H9 (cell line): ENCODE data around the gene BCO1. TPM values are rescaled to one million over a fixed set of nuclear protein-coding genes. Genes with fewer than 3 reads are reported as not detected.

Experiments
- DNase-seq: peaks from one replicate; pipeline ENCODE4 v3.0.0-alpha.2; 2017
- H2AFZ ChIP-seq: one replicate; pipeline ENCODE4 v1.6.1; 2013; ENCODE audit warnings: mild to moderate bottlenecking, low read length, control low read depth, moderate library complexity
- H2AK5ac ChIP-seq: 2 replicates; pipeline ENCODE4 v1.6.1; 2013; ENCODE audit warnings: low read length, control low read depth, mixed read lengths; ENCODE audit not compliant: insufficient read length
- H2BK120ac ChIP-seq: one replicate; pipeline ENCODE4 v1.6.1; 2013; ENCODE audit warnings: low read depth, mild to moderate bottlenecking, low read length, control low read depth, inconsistent platforms; ENCODE audit not compliant: poor library complexity, severe bottlenecking
- H2BK12ac ChIP-seq: 2 replicates; pipeline ENCODE4 v1.6.1; 2013; ENCODE audit warnings: low read length, control low read depth, mixed read lengths, low read depth; ENCODE audit not compliant: insufficient read length
- H2BK15ac ChIP-seq: 2 replicates; pipeline ENCODE4 v1.6.1; 2013; ENCODE audit warnings: low read depth, low read length, control low read depth
- H2BK20ac ChIP-seq: one replicate; pipeline ENCODE4 v1.6.1; 2013; ENCODE audit warnings: low read depth, mild to moderate bottlenecking, low read length, control low read depth, inconsistent platforms; ENCODE audit not compliant: poor library complexity, severe bottlenecking
- H2BK5ac ChIP-seq: 2 replicates; pipeline ENCODE4 v1.6.1; 2013; ENCODE audit warnings: low read length, control low read depth, mixed read lengths; ENCODE audit not compliant: insufficient read length
- H3K14ac ChIP-seq: 2 replicates; pipeline ENCODE4 v1.6.1; 2013; ENCODE audit warnings: low read length, control low read depth; ENCODE audit not compliant: insufficient read depth
- H3K18ac ChIP-seq: 2 replicates; pipeline ENCODE4 v1.6.1; 2013; ENCODE audit warnings: low read depth, mild to moderate bottlenecking, mixed read lengths, low read length, control low read depth; ENCODE audit not compliant: insufficient read length
- H3K23ac ChIP-seq: 2 replicates; pipeline ENCODE4 v1.6.1; 2013; ENCODE audit warnings: low read length, control low read depth, mixed read lengths, low read depth; ENCODE audit not compliant: insufficient read length
- H3K23me2 ChIP-seq: 2 replicates; pipeline ENCODE4 v1.6.1; 2013; ENCODE audit warnings: low read depth, mild to moderate bottlenecking, mixed read lengths, low read length, control low read depth; ENCODE audit not compliant: insufficient read length, poor library complexity, severe bottlenecking
- H3K27ac ChIP-seq: 2 replicates; pipeline ENCODE4 v1.5.1; 2013; ENCODE audit warnings: low read length, control low read depth, mixed read lengths, low read depth; ENCODE audit not compliant: insufficient read length
- H3K27me3 ChIP-seq: 2 replicates; pipeline ENCODE4 v1.6.1; 2013; ENCODE audit warnings: low read length, control low read depth, inconsistent platforms; ENCODE audit not compliant: insufficient read depth
- H3K4ac ChIP-seq: 2 replicates; pipeline ENCODE4 v1.6.1; 2013; ENCODE audit warnings: low read depth, mild to moderate bottlenecking, control low read depth, inconsistent platforms, low read length, moderate library complexity
- H3K4me1 ChIP-seq: 2 replicates; pipeline ENCODE4 v1.6.1; 2013; ENCODE audit warnings: low read length, control low read depth, inconsistent platforms; ENCODE audit not compliant: insufficient read depth
- H3K4me2 ChIP-seq: 2 replicates; pipeline ENCODE4 v1.6.1; 2013; ENCODE audit warnings: low read length, control low read depth, mixed read lengths; ENCODE audit not compliant: insufficient read length, insufficient read depth
- H3K56ac ChIP-seq: 2 replicates; pipeline ENCODE4 v1.6.1; 2013; ENCODE audit warnings: low read depth, mild to moderate bottlenecking, mixed read lengths, low read length, control low read depth; ENCODE audit not compliant: insufficient read length
- H3K79me1 ChIP-seq: 2 replicates; pipeline ENCODE4 v1.6.1; 2013; ENCODE audit warnings: low read depth, mild to moderate bottlenecking, moderate library complexity, low read length, control low read depth, inconsistent platforms; ENCODE audit not compliant: insufficient read depth, poor library complexity, severe bottlenecking
- H3K79me2 ChIP-seq: 2 replicates; pipeline ENCODE4 v1.6.1; 2013; ENCODE audit warnings: low read length, control low read depth, inconsistent platforms; ENCODE audit not compliant: insufficient read depth
- H3K9ac ChIP-seq: 2 replicates; pipeline ENCODE4 v1.6.1; 2013; ENCODE audit warnings: low read length, control low read depth, mixed read lengths; ENCODE audit not compliant: insufficient read length; ENCODE audit errors: extremely low read depth
- H3K9me3 ChIP-seq: one replicate; pipeline ENCODE4 v1.6.1; 2013; ENCODE audit warnings: low read depth, low read length, inconsistent platforms; ENCODE audit not compliant: control insufficient read depth
- H3T11ph ChIP-seq: one replicate; pipeline ENCODE4 v1.6.1; 2013; ENCODE audit warnings: mild to moderate bottlenecking, low read length, control low read depth, inconsistent platforms
- H4K20me1 ChIP-seq: one replicate; pipeline ENCODE4 v1.6.1; 2013; ENCODE audit not compliant: control insufficient read depth, insufficient read length, insufficient read depth
- H4K5ac ChIP-seq: 2 replicates; pipeline ENCODE4 v1.6.1; 2013; ENCODE audit warnings: low read depth, mild to moderate bottlenecking, mixed read lengths, low read length, control low read depth; ENCODE audit not compliant: insufficient read length
- H4K8ac ChIP-seq: replicated peaks from 2 replicates; pipeline ENCODE4 v1.6.1; 2013; ENCODE audit warnings: low read length, control low read depth, mixed read lengths, low read depth; ENCODE audit not compliant: insufficient read length
- H4K91ac ChIP-seq: 2 replicates; pipeline ENCODE4 v1.6.1; 2013; ENCODE audit warnings: low read depth, mild to moderate bottlenecking, moderate library complexity, mixed read lengths, low read length, control low read depth; ENCODE audit not compliant: insufficient read length
- H3K27ac Mint-ChIP-seq, 3 experiments: 2 replicates in 2 of 3; 3 replicates in 1 of 3; pipeline ENCODE4 v1.8.0; 2020 to 2021; ENCODE audit warnings: mixed read lengths in 3 of 3, mild to moderate bottlenecking in 1 of 3, moderate library complexity in 1 of 3
- H3K27me3 Mint-ChIP-seq: 2 replicates; pipeline ENCODE4 v1.8.0; 2021; ENCODE audit warnings: low read depth, mild to moderate bottlenecking, moderate library complexity, mixed read lengths
- H3K36me3 Mint-ChIP-seq, 3 experiments: 2 replicates in 2 of 3; 3 replicates in 1 of 3; pipeline ENCODE4 v1.8.0; 2020 to 2021; ENCODE audit warnings: low read depth in 3 of 3, mixed read lengths in 3 of 3; ENCODE audit not compliant: insufficient read depth in 1 of 3
- H3K4me1 Mint-ChIP-seq, 2 experiments: 2 replicates each; pipeline ENCODE4 v1.8.0; 2020; ENCODE audit warnings: mixed read lengths in 2 of 2
- H3K4me3 Mint-ChIP-seq, 2 experiments: 2 replicates in 1 of 2; 3 replicates in 1 of 2; pipeline ENCODE4 v1.8.0; 2020 to 2021; ENCODE audit warnings: mild to moderate bottlenecking in 2 of 2, mixed read lengths in 2 of 2, moderate library complexity in 1 of 2
- H3K9me3 Mint-ChIP-seq, 2 experiments: 2 replicates in 1 of 2; 3 replicates in 1 of 2; pipeline ENCODE4 v1.8.0; 2020; ENCODE audit warnings: mild to moderate bottlenecking in 2 of 2, mixed read lengths in 2 of 2, moderate library complexity in 1 of 2
- WGBS: extraction: QIAGEN DNeasy Blood & Tissue Kit; methylation state at CpG from one replicate; pipeline ENCODE4 v1.1.7; 2013; ENCODE audit warnings: missing lambda C conversion rate, low lambda C conversion rate, mixed read lengths; ENCODE audit not compliant: insufficient read length; ENCODE audit errors: extremely low coverage; 5-methylcytosine and 5-hydroxymethylcytosine counted together
- total RNA-seq: library from RNA; stranded (reverse); gene quantifications from 2 replicates; pipeline ENCODE4 v1.2.1, GENCODE V29; 2021
- TF ChIP-seq, protein P1 (sequence below): fragments of 200-600 bp; sonication (generic); conservative IDR thresholded peaks from 3 replicates; pipeline ENCODE4 v1.8.0; 2021; ENCODE audit warnings: antibody characterized with exemption, mild to moderate bottlenecking

BCO1 gene
- total RNA-seq, 1 experiment from 2014 or later = not detected

DNA sequence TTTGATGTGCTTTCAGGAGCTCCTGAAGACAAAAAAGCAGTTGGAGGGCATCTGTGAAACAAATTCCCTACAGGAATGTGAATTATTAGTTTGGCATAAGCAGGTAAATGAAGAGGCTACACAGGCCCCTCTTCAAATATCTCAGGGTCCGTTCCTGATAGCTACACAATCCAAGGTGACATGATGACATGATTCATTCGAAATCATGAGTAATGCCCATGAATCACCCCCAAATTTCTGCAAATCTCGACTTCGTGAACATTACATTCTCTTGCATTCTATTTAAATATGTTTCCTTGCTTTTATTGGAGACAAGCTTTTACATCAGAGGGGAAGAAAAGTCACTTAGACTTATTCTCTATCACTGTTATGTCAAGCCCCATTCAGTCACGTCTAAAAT, 98.6 kb downstream of the BCO1 start:
- no peaks in the 10 kb centered on the region for H3K27me3 Mint-ChIP-seq
- Histone ChIP-seq H3K23ac (no peak overlapping the region), H3K9ac (no peak overlapping the region), H2BK12ac (no peak overlapping the region), H2AFZ (no peak overlapping the region), H3K18ac (no peak overlapping the region), H3K27me3 (no peaks in the 10 kb centered on the region), H3T11ph (no peak overlapping the region), H3K9me3 (no peaks in the 10 kb centered on the region), H3K4ac (no peak overlapping the region), H3K79me2 (peaks cover 1% of the 10 kb centered on the region; the same call in 1 of the 2 replicates), H2BK120ac (no peak overlapping the region), H3K79me1 (no peaks in the 10 kb centered on the region), H3K14ac (no peak overlapping the region), H2BK20ac (no peak overlapping the region), H4K8ac (no peak overlapping the region), H3K4me1 (no peaks in the 10 kb centered on the region), H4K91ac (no peak overlapping the region), H3K56ac (no peak overlapping the region), H3K23me2 (no peaks in the 10 kb centered on the region), H3K4me2 (no peak overlapping the region), H2BK15ac (no peak overlapping the region), H2AK5ac (no peak overlapping the region), H4K20me1 (no peaks in the 10 kb centered on the region), H2BK5ac (no peak overlapping the region), H4K5ac (no peak overlapping the region), H3K27ac (no peak overlapping the region)
- no peak overlapping the region for H3K27ac Mint-ChIP-seq
- peaks cover 18 to 19% of the 10 kb centered on the region in 2 experiments for H3K4me1 Mint-ChIP-seq
- DNase-seq = no peak
- peaks cover 13 to 17% of the 10 kb centered on the region in 2 experiments for H3K9me3 Mint-ChIP-seq
- no CpG with 5 or more reads among the region's 5 CpGs for WGBS
- H3K36me3 Mint-ChIP-seq = peaks cover 13 to 28% (median 23%) of the 10 kb centered on the region in 3 experiments; a peak in 6 of 7 replicates
- TF ChIP-seq, protein P1, sequence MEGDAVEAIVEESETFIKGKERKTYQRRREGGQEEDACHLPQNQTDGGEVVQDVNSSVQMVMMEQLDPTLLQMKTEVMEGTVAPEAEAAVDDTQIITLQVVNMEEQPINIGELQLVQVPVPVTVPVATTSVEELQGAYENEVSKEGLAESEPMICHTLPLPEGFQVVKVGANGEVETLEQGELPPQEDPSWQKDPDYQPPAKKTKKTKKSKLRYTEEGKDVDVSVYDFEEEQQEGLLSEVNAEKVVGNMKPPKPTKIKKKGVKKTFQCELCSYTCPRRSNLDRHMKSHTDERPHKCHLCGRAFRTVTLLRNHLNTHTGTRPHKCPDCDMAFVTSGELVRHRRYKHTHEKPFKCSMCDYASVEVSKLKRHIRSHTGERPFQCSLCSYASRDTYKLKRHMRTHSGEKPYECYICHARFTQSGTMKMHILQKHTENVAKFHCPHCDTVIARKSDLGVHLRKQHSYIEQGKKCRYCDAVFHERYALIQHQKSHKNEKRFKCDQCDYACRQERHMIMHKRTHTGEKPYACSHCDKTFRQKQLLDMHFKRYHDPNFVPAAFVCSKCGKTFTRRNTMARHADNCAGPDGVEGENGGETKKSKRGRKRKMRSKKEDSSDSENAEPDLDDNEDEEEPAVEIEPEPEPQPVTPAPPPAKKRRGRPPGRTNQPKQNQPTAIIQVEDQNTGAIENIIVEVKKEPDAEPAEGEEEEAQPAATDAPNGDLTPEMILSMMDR = no peak
- H3K4me3 Mint-ChIP-seq = no peak overlapping the region

Other genes starting within 250 kb of the BCO1 start
- gene CMC2, start 231.8 kb upstream of the BCO1 start, total RNA-seq = 64.2 and 65.7 TPM in 2 replicates
- 78.6 and 83.2 TPM in 2 replicates for gene CENPN, start 231.5 kb upstream of the BCO1 start, total RNA-seq
- gene ATMIN, start 202.8 kb upstream of the BCO1 start, total RNA-seq = 56.5 and 66.6 TPM in 2 replicates
- gene C16orf46, start 161.5 kb upstream of the BCO1 start, total RNA-seq = 0.86 and 2.0 TPM in 2 replicates
- 85.9 and 87.4 TPM in 2 replicates for gene GCSH, start 142.3 kb upstream of the BCO1 start, total RNA-seq
- 20.3 and 20.9 TPM in 2 replicates for gene GAN, start 76.3 kb downstream of the BCO1 start, total RNA-seq
- gene CMIP, start 206.1 kb downstream of the BCO1 start, total RNA-seq = 48.2 and 49.7 TPM in 2 replicates